HepG2 (cell line): ENCODE data around the gene GPX2. TPM values are rescaled to one million over a fixed set of nuclear protein-coding genes. Genes with fewer than 3 reads are reported as not detected.

Source experiments
- ARID5B ChIP-seq: IDR thresholded peaks from 2 replicates; pipeline ENCODE4 v1.4.0; 2020; ENCODE audit warnings: mild to moderate bottlenecking, missing genetic modification reagents
- DNMT1 ChIP-seq: sonication (generic); formaldehyde crosslinking; IDR thresholded peaks from 2 replicates; pipeline ENCODE4 v1.5.1; 2020; ENCODE audit warnings: mild to moderate bottlenecking, missing genetic modification reagents
- GABPA ChIP-seq, 2 experiments: IDR thresholded peaks; 2 replicates each; pipeline ENCODE4 v1.6.1; 2011 to 2016; ENCODE audit warnings: low read depth in 2 of 2, low read length in 1 of 2, missing biosample characterization in 1 of 2, missing genetic modification characterization in 1 of 2
- GATAD2A ChIP-seq: IDR thresholded peaks from 2 replicates; pipeline ENCODE4 v1.6.1; 2016
- HMG20A ChIP-seq: IDR thresholded peaks from 2 replicates; pipeline ENCODE4 v1.6.1; 2016; ENCODE audit warnings: borderline replicate concordance
- HNF4A ChIP-seq: sonication (generic); formaldehyde crosslinking; IDR thresholded peaks from 2 replicates; pipeline ENCODE4 v1.4.0; 2020; ENCODE audit warnings: missing genetic modification reagents
- JDP2 ChIP-seq: sonication (generic); formaldehyde crosslinking; IDR thresholded peaks from 2 replicates; pipeline ENCODE4 v1.8.1; 2022; ENCODE audit warnings: missing genetic modification reagents, borderline replicate concordance
- NCOA2 ChIP-seq: sonication (generic); formaldehyde crosslinking; IDR thresholded peaks from 2 replicates; pipeline ENCODE4 v1.8.0; 2022; ENCODE audit warnings: inconsistent platforms
- NCOR1 ChIP-seq: fragments of 200-600 bp; sonication (generic); IDR thresholded peaks from 2 replicates; pipeline ENCODE4 v1.7.0; 2017; ENCODE audit warnings: antibody characterized with exemption, low read length, borderline replicate concordance
- NR2C2 ChIP-seq: sonication (generic); formaldehyde crosslinking; IDR thresholded peaks from 2 replicates; pipeline ENCODE4 v1.4.0; 2020; ENCODE audit warnings: missing genetic modification reagents, mild to moderate bottlenecking, moderate library complexity, borderline replicate concordance
- PAXIP1 ChIP-seq: sonication (generic); formaldehyde crosslinking; conservative IDR thresholded peaks from 2 replicates; pipeline ENCODE4 v1.4.0; 2020; ENCODE audit warnings: mild to moderate bottlenecking, missing genetic modification reagents, moderate library complexity
- PBX3 ChIP-seq: sonication (generic); formaldehyde crosslinking; IDR thresholded peaks from 2 replicates; pipeline ENCODE4 v1.8.1; 2023; ENCODE audit warnings: missing genetic modification reagents, inconsistent platforms, borderline replicate concordance
- PCBP1 ChIP-seq: fragments of 200-400 bp; formaldehyde crosslinking; IDR thresholded peaks from 2 replicates; pipeline ENCODE4 v1.6.1; 2017; ENCODE audit warnings: mild to moderate bottlenecking, low read depth, low read length, borderline replicate concordance
- PREB ChIP-seq: sonication (generic); formaldehyde crosslinking; IDR thresholded peaks from 2 replicates; pipeline ENCODE4 v1.4.0; 2020; ENCODE audit warnings: missing genetic modification reagents
- SNRNP70 ChIP-seq: fragments of 200-400 bp; formaldehyde crosslinking; IDR thresholded peaks from 2 replicates; pipeline ENCODE4 v1.6.1; 2017; ENCODE audit warnings: mild to moderate bottlenecking, low read depth, low read length, moderate library complexity
- TCF7 ChIP-seq: sonication (generic); IDR thresholded peaks from 2 replicates; pipeline ENCODE4 v1.6.1; 2016; ENCODE audit warnings: antibody characterized with exemption, low read depth
- ZBTB1 ChIP-seq: sonication (generic); formaldehyde crosslinking; IDR thresholded peaks from 2 replicates; pipeline ENCODE4 v1.4.0; 2020; ENCODE audit warnings: missing genetic modification reagents, borderline replicate concordance
- ZNF274 ChIP-seq: sonication (generic); formaldehyde crosslinking; IDR thresholded peaks from 2 replicates; pipeline ENCODE4 v1.5.1; 2020; ENCODE audit warnings: mild to moderate bottlenecking, missing genetic modification reagents
- ZNF282 ChIP-seq: fragments of 450-650 bp; IDR thresholded peaks from 2 replicates; pipeline ENCODE4 v1.6.1; 2018; ENCODE audit not compliant: partially characterized antibody
- ZNF639 ChIP-seq: conservative IDR thresholded peaks from 2 replicates; pipeline ENCODE4 v1.6.1; 2018; ENCODE audit warnings: missing genetic modification reagents
- polyA plus RNA-seq, 8 experiments: library from polyadenylated mRNA; depleted of rRNA in 3 of 8; stranded (reverse) in 7 of 8; unstranded in 1 of 8; fragments of >200 nt; fragmentation: Illumina TruSeq in 4 of 8; extraction: Trizol in 4 of 8; gene quantifications; 2 replicates each; pipeline versions ENCODE4 v1.2.1 to v1.2.3, GENCODE V29; 2011 to 2016; ENCODE audit warnings: low read depth in 4 of 8, missing spikeins in 1 of 8, mixed read lengths in 1 of 8; ENCODE audit not compliant: insufficient read depth in 1 of 8
- total RNA-seq, 5 experiments: library from RNA; depleted of rRNA; stranded (reverse); fragments of >200 nt; fragmentation: Illumina TruSeq; extraction: Trizol; gene quantifications; 2 replicates each; pipeline ENCODE4 v1.2.3, GENCODE V29; 2016; ENCODE audit warnings: low read depth in 1 of 5

The GPX2 gene
- total and polyA plus RNA-seq, 2 of the 13 experiments (the other 11 are each of a cell fraction or from before 2014, with no cell fraction given) = 526 to 674 TPM

GRCh38 chr14:64932231-64932630 lies 10.3 kb downstream of the GPX2 start (continued):
- TF ChIP-seq NR2C2 (CRISPR knock-in tag) (0 out of 2 replicates have a peak, but pooled peaks have one; percentile 21), GABPA (IDR thresholded peaks at IDR 0.05; ENCODE audit: low read depth, low read length) (no peak), GABPA (CRISPR knock-in tag; IDR thresholded peaks at IDR 0.05; ENCODE audit: low read depth) (no peak), TCF7 (no peak), SNRNP70 (no peak), HNF4A (peak; percentile 81), NCOA2 (peak; percentile 16; the same call in 1 of the 2 replicates), PREB (CRISPR knock-in tag) (no peak), ZNF639 (CRISPR knock-in tag) (no peak), GATAD2A (CRISPR knock-in tag) (peak; percentile 56), HMG20A (no peak), ZBTB1 (CRISPR knock-in tag) (no peak), ZNF274 (CRISPR knock-in tag) (no peak), PBX3 (no peak), PAXIP1 (0 out of 2 replicates have a peak, but pooled peaks have one; percentile 30), JDP2 (CRISPR knock-in tag) (no peak), DNMT1 (CRISPR knock-in tag) (no peak), ARID5B (CRISPR knock-in tag) (peak; percentile 49), NCOR1 (peak; percentile 77; the same call in 1 of the 2 replicates), ZNF282 (no peak), PCBP1 (no peak)
